Measurements from ENCODE around the gene RAX. TPM values are rescaled to one million over a fixed set of nuclear protein-coding genes. Genes with fewer than 3 reads are reported as not detected.

Gene RAX
- total and polyA plus RNA-seq, 10 of the 15 experiments (the other 5 are each of a cell fraction or from before 2014, with no cell fraction given), result not detected

DNA sequence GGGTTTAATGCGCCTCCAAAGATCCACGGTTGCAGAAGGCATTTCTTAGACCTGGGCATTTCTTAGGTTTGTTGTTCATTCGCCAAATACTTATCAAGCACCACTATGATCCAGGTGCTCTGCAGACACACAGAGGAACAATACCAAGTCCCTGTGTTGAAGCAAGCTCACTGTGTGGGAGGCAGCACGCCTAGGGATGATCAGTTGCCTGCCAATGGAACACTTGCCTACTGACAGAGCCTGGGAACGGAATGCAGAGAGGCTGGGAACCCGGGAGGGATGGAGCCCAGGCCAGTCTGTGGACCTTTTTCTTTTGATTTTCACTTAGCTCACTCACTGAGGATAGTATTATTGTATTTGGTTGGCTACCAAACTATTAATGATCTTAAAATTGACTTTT, 55.2 kb downstream of the RAX start:
- no peak overlapping the region for H3K4me3 ChIP-seq
- H2AFZ ChIP-seq (ENCODE audit: control insufficient read depth, low read depth, low read length), result no peak overlapping the region
- DNase-seq (ENCODE audit: low read depth, low spot score) (no peak), FAIRE-seq (no peak), ATAC-seq (no peak)
- no peaks in the 10 kb centered on the region for H3K4me1 ChIP-seq (ENCODE audit: control insufficient read depth, insufficient read depth, low read length)
- H3K79me2 ChIP-seq (ENCODE audit: control insufficient read depth, insufficient read depth, low read length), result no peaks in the 10 kb centered on the region
- 43% methylated on average over 6 of the region's 6 CpGs for WGBS (ENCODE audit: insufficient coverage, insufficient replicate concordance, low lambda C conversion rate, missing lambda C conversion rate)
- H3K36me3 ChIP-seq (ENCODE audit: control insufficient read depth in 2 of 2, insufficient read depth in 2 of 2, low read length in 1 of 2), result no peaks in the 10 kb centered on the region
- in situ Hi-C loops (cut with MboI), result no loop called here
- H3K27me3 ChIP-seq (replicated peaks in 1 of 2; ENCODE audit: control insufficient read depth in 2 of 2, insufficient read depth in 2 of 2, low read length in 1 of 2), result peaks cover 2 to 17% of the 10 kb centered on the region in 2 experiments; a peak in 2 of 4 replicates
- POLR2A ChIA-PET, result no interaction called here
- SMC1A ChIA-PET (ENCODE audit: uncharacterized antibody, unreplicated experiment), result no interaction called here
- RAD21 ChIA-PET (ENCODE audit: unreplicated experiment), result no interaction called here
- no peak overlapping the region for H3K4me2 ChIP-seq (ENCODE audit: control insufficient read depth, insufficient read depth)
- H4K20me1 ChIP-seq (ENCODE audit: control insufficient read depth, insufficient read depth), result no peaks in the 10 kb centered on the region
- intact Hi-C loops (cut with micrococcal nuclease; ENCODE audit: unreplicated experiment), result no loop called here
- H3K27ac ChIP-seq (ENCODE audit: control insufficient read depth, insufficient read depth), result no peak overlapping the region
- H3K9me3 ChIP-seq (replicated peaks; ENCODE audit: control insufficient read depth, insufficient read depth, low read length), result no peaks in the 10 kb centered on the region
- CTCF ChIA-PET, result no interaction called here
- TF ChIP-seq MYC (IDR thresholded peaks at IDR 0.05; ENCODE audit: insufficient read depth, insufficient read length, insufficient replicate concordance, low read length, severe bottlenecking), result no peak
- TF ChIP-seq HCFC1 (IDR thresholded peaks at IDR 0.05; ENCODE audit: low read length), result no peak
- no peak for TF ChIP-seq IKZF1 (conservative IDR thresholded peaks at IDR 0.05)
- TF ChIP-seq POLR2A (IDR thresholded peaks at IDR 0.05; ENCODE audit: low read depth, low read length), result no peak
- TF ChIP-seq EGR1 (IDR thresholded peaks at IDR 0.05; ENCODE audit: borderline replicate concordance in 1 of 2, low read depth in 2 of 2, low read length in 2 of 2), result no peak
- TF ChIP-seq, protein P1, sequence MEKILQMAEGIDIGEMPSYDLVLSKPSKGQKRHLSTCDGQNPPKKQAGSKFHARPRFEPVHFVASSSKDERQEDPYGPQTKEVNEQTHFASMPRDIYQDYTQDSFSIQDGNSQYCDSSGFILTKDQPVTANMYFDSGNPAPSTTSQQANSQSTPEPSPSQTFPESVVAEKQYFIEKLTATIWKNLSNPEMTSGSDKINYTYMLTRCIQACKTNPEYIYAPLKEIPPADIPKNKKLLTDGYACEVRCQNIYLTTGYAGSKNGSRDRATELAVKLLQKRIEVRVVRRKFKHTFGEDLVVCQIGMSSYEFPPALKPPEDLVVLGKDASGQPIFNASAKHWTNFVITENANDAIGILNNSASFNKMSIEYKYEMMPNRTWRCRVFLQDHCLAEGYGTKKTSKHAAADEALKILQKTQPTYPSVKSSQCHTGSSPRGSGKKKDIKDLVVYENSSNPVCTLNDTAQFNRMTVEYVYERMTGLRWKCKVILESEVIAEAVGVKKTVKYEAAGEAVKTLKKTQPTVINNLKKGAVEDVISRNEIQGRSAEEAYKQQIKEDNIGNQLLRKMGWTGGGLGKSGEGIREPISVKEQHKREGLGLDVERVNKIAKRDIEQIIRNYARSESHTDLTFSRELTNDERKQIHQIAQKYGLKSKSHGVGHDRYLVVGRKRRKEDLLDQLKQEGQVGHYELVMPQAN (conservative IDR thresholded peaks at IDR 0.05), result no peak
- no peak for TF ChIP-seq RAD51 (IDR thresholded peaks at IDR 0.05)
- BruUV-seq (replicated peaks), result no TSS peak
- no peak overlapping the region for H3K9ac ChIP-seq (ENCODE audit: control insufficient read depth, insufficient read depth, low read length)

Other genes with a start within 250 kb of the RAX start
- 125 and 144 TPM in 2 replicates for gene SEC11C, start 133.6 kb downstream of the RAX start, total RNA-seq (2014; rRNA removed)
- gene SEC11C, start 133.6 kb downstream of the RAX start, total RNA-seq (2014; rRNA removed; fragmentation: Illumina TruSeq; extraction: Trizol), result 233 and 253 TPM in 2 replicates
- gene SEC11C, start 133.6 kb downstream of the RAX start, total RNA-seq (2021), result 124 and 125 TPM in 2 replicates
- gene SEC11C, start 133.6 kb downstream of the RAX start, polyA plus RNA-seq (2011; rRNA removed), result 165 and 279 TPM in 2 replicates
- 180 and 183 TPM in 2 replicates for gene SEC11C, start 133.6 kb downstream of the RAX start, polyA plus RNA-seq (2014; fragmentation: Illumina TruSeq; extraction: Trizol)
- gene SEC11C, start 133.6 kb downstream of the RAX start, polyA plus RNA-seq (2014; fragmentation: Nextera tagmentation; extraction: Ambion mirVana), result 100 to 1,000 TPM; 213 to 304 TPM
- 189 and 210 TPM in 2 replicates for gene SEC11C, start 133.6 kb downstream of the RAX start, polyA plus RNA-seq (2014; rRNA removed)
- 100 to 1,000 TPM; 606 to 649 TPM for gene SEC11C, start 133.6 kb downstream of the RAX start, polyA plus RNA-seq (2016; fragmentation: Nextera tagmentation; extraction: Ambion mirVana)
- gene GRP, start 53.3 kb downstream of the RAX start, total RNA-seq (2014; rRNA removed), result not detected in 2 replicates
- not detected in 2 replicates for gene GRP, start 53.3 kb downstream of the RAX start, total RNA-seq (2014; rRNA removed; fragmentation: Illumina TruSeq; extraction: Trizol)
- gene GRP, start 53.3 kb downstream of the RAX start, total RNA-seq (2021), result not detected in 2 replicates
- not detected in 2 replicates for gene GRP, start 53.3 kb downstream of the RAX start, polyA plus RNA-seq (2011; rRNA removed)
- not detected in 2 replicates for gene GRP, start 53.3 kb downstream of the RAX start, polyA plus RNA-seq (2014; fragmentation: Illumina TruSeq; extraction: Trizol)
- gene GRP, start 53.3 kb downstream of the RAX start, polyA plus RNA-seq (2014; fragmentation: Nextera tagmentation; extraction: Ambion mirVana), result not detected
- not detected in 2 replicates for gene GRP, start 53.3 kb downstream of the RAX start, polyA plus RNA-seq (2014; rRNA removed)
- gene GRP, start 53.3 kb downstream of the RAX start, polyA plus RNA-seq (2016; fragmentation: Nextera tagmentation; extraction: Ambion mirVana), result not detected
- not detected in 2 replicates for gene CPLX4, start 45.2 kb upstream of the RAX start, total RNA-seq (2014; rRNA removed)
- gene CPLX4, start 45.2 kb upstream of the RAX start, total RNA-seq (2014; rRNA removed; fragmentation: Illumina TruSeq; extraction: Trizol), result not detected in 2 replicates
- gene CPLX4, start 45.2 kb upstream of the RAX start, total RNA-seq (2021), result not detected in 2 replicates
- gene CPLX4, start 45.2 kb upstream of the RAX start, polyA plus RNA-seq (2011; rRNA removed), result not detected in 2 replicates
- not detected in 2 replicates for gene CPLX4, start 45.2 kb upstream of the RAX start, polyA plus RNA-seq (2014; fragmentation: Illumina TruSeq; extraction: Trizol)
- not detected for gene CPLX4, start 45.2 kb upstream of the RAX start, polyA plus RNA-seq (2014; fragmentation: Nextera tagmentation; extraction: Ambion mirVana)
- not detected in 2 replicates for gene CPLX4, start 45.2 kb upstream of the RAX start, polyA plus RNA-seq (2014; rRNA removed)
- gene CPLX4, start 45.2 kb upstream of the RAX start, polyA plus RNA-seq (2016; fragmentation: Nextera tagmentation; extraction: Ambion mirVana), result not detected
- 69.4 and 78.1 TPM in 2 replicates for gene LMAN1, start 85.8 kb upstream of the RAX start, total RNA-seq (2014; rRNA removed)
- 71.1 and 71.2 TPM in 2 replicates for gene LMAN1, start 85.8 kb upstream of the RAX start, total RNA-seq (2014; rRNA removed; fragmentation: Illumina TruSeq; extraction: Trizol)
- gene LMAN1, start 85.8 kb upstream of the RAX start, total RNA-seq (2021), result 66.7 and 71.4 TPM in 2 replicates
- gene LMAN1, start 85.8 kb upstream of the RAX start, polyA plus RNA-seq (2011; rRNA removed), result 78.9 and 122 TPM in 2 replicates
- 58.6 and 81.4 TPM in 2 replicates for gene LMAN1, start 85.8 kb upstream of the RAX start, polyA plus RNA-seq (2014; fragmentation: Illumina TruSeq; extraction: Trizol)
- gene LMAN1, start 85.8 kb upstream of the RAX start, polyA plus RNA-seq (2014; fragmentation: Nextera tagmentation; extraction: Ambion mirVana), result 10 to 100 TPM; 15.0 to 20.3 TPM
- 45.6 and 47.9 TPM in 2 replicates for gene LMAN1, start 85.8 kb upstream of the RAX start, polyA plus RNA-seq (2014; rRNA removed)
- 10 to 100 TPM; 65.7 to 72.5 TPM for gene LMAN1, start 85.8 kb upstream of the RAX start, polyA plus RNA-seq (2016; fragmentation: Nextera tagmentation; extraction: Ambion mirVana)